ENCODE results near the gene LILRA5.

The LILRA5 gene

GRCh38 chr19:54338521-54338920, 25.6 kb upstream of the LILRA5 start:
- no peaks in the 10 kb centered on the region for H4K20me1 ChIP-seq (ENCODE audit: insufficient read depth, low read length)
- no peak overlapping the region for H2AFZ ChIP-seq (ENCODE audit: low read length)
- H3F3A ChIP-seq (ENCODE audit: insufficient read depth, low read length): no peaks in the 10 kb centered on the region
- no peak overlapping the region for H3K9ac ChIP-seq (ENCODE audit: low read length)
- H3K4me2 ChIP-seq (ENCODE audit: low read depth, low read length): no peak overlapping the region
- no peak overlapping the region for H3K27ac ChIP-seq (ENCODE audit: low read length)
- peaks cover 45% of the 10 kb centered on the region for H3K27me3 ChIP-seq (replicated peaks; ENCODE audit: insufficient read depth, low read length)
- no peaks in the 10 kb centered on the region for H3K4me1 ChIP-seq (ENCODE audit: low read length)
- H3K4me3 ChIP-seq (ENCODE audit: low read length): no peak overlapping the region
- TF ChIP-seq EZH2 (optimal IDR thresholded peaks at IDR 0.05; ENCODE audit: low read depth, low read length): no peak
- TF ChIP-seq EZH2phosphoT487 (IDR thresholded peaks at IDR 0.05; ENCODE audit: low read length): no peak
- no peak for TF ChIP-seq CTCF (IDR thresholded peaks at IDR 0.05; ENCODE audit: low read length)
- no peaks in the 10 kb centered on the region for H3K36me3 ChIP-seq (replicated peaks; ENCODE audit: insufficient read depth, low read length)
- no peaks in the 10 kb centered on the region for H3K9me3 ChIP-seq (replicated peaks; ENCODE audit: insufficient read depth, low read length)
- no peak for DNase-seq
- H3K9me2 ChIP-seq (replicated peaks; ENCODE audit: insufficient read depth, low read length): no peaks in the 10 kb centered on the region
- H3K79me2 ChIP-seq (ENCODE audit: low read length): no peaks in the 10 kb centered on the region

- H3K9me3 ChIP-seq (replicated peaks; ENCODE audit: insufficient read depth, low read length): no peaks in the 10 kb centered on the region
- TF ChIP-seq CTCF (IDR thresholded peaks at IDR 0.05; ENCODE audit: low read length) (no peak), EZH2 (optimal IDR thresholded peaks at IDR 0.05; ENCODE audit: low read depth, low read length) (no peak), EZH2phosphoT487 (IDR thresholded peaks at IDR 0.05; ENCODE audit: low read length) (no peak)
Measured at GRCh38 chr19:54337858-54338230, 24.9 kb upstream of the LILRA5 start.

GRCh38 chr19:54336893-54337857, 24.2 kb upstream of the LILRA5 start:
- Histone ChIP-seq H3K79me2 (ENCODE audit: low read length) (no peaks in the 10 kb centered on the region), H3K9ac (ENCODE audit: low read length) (no peak overlapping the region), H3K4me2 (ENCODE audit: low read depth, low read length) (no peak overlapping the region), H3K27ac (ENCODE audit: low read length) (no peak overlapping the region), H3K4me1 (ENCODE audit: low read length) (no peaks in the 10 kb centered on the region), H3K27me3 (replicated peaks; ENCODE audit: insufficient read depth, low read length) (peaks cover 45% of the 10 kb centered on the region), H3K36me3 (replicated peaks; ENCODE audit: insufficient read depth, low read length) (no peaks in the 10 kb centered on the region), H3K4me3 (ENCODE audit: low read length) (no peak overlapping the region), H4K20me1 (ENCODE audit: insufficient read depth, low read length) (no peaks in the 10 kb centered on the region), H3F3A (ENCODE audit: insufficient read depth, low read length) (no peaks in the 10 kb centered on the region), H3K9me3 (replicated peaks; ENCODE audit: insufficient read depth, low read length) (no peaks in the 10 kb centered on the region), H2AFZ (ENCODE audit: low read length) (no peak overlapping the region), H3K9me2 (replicated peaks; ENCODE audit: insufficient read depth, low read length) (no peaks in the 10 kb centered on the region)
- DNase-seq: no peak
- TF ChIP-seq EZH2 (optimal IDR thresholded peaks at IDR 0.05; ENCODE audit: low read depth, low read length) (no peak), EZH2phosphoT487 (IDR thresholded peaks at IDR 0.05; ENCODE audit: low read length) (no peak), CTCF (IDR thresholded peaks at IDR 0.05; ENCODE audit: low read length) (no peak)

More at GRCh38 chr19:54337858-54338230, 24.9 kb upstream of the LILRA5 start:
- Histone ChIP-seq H3K36me3 (replicated peaks; ENCODE audit: insufficient read depth, low read length) (no peaks in the 10 kb centered on the region), H4K20me1 (ENCODE audit: insufficient read depth, low read length) (no peaks in the 10 kb centered on the region), H3K79me2 (ENCODE audit: low read length) (no peaks in the 10 kb centered on the region), H3K27ac (ENCODE audit: low read length) (no peak overlapping the region), H3K27me3 (replicated peaks; ENCODE audit: insufficient read depth, low read length) (peaks cover 45% of the 10 kb centered on the region), H3F3A (ENCODE audit: insufficient read depth, low read length) (no peaks in the 10 kb centered on the region), H2AFZ (ENCODE audit: low read length) (no peak overlapping the region), H3K4me3 (ENCODE audit: low read length) (no peak overlapping the region), H3K4me2 (ENCODE audit: low read depth, low read length) (no peak overlapping the region), H3K9me2 (replicated peaks; ENCODE audit: insufficient read depth, low read length) (no peaks in the 10 kb centered on the region), H3K4me1 (ENCODE audit: low read length) (no peaks in the 10 kb centered on the region), H3K9ac (ENCODE audit: low read length) (no peak overlapping the region)
- no peak for DNase-seq
